GM21367 (cell line): ENCODE measurements around the gene SNAP29.

Experiments
- ATAC-seq: cut with Tn5 transposase; IDR thresholded peaks from one replicate; pipeline ENCODE4 v1.9.1; 2021; ENCODE audit not compliant: unreplicated experiment

Gene SNAP29

GRCh38 chr22:20865875-20866445, 7.2 kb downstream of the SNAP29 start:
- ATAC-seq: no peak

DNA sequence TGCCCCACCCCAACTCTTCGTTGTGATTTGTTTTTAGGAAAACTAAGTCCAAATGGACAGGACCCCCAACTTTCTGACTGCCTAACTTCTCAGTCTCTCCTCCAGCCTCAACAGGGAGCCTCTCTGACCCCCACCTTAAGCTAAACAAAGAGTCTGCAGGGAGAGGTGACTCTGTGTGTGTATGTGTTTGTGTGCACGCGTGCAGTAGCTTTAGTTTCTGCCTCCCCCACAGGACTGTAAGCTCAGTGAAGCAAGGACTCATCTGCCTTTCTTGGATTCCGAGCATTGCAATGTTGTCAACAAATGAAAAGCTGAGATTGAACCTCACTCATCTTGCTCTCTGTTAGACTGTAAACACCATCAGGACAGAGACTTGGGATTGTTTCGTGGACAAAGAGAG, 7.9 kb downstream of the SNAP29 start:
- ATAC-seq: no peak

- ATAC-seq: no peak
Measured at GRCh38 chr22:20867179-20868024, 8.6 kb downstream of the SNAP29 start.

GRCh38 chr22:20868025-20868962, 9.5 kb downstream of the SNAP29 start:
- ATAC-seq: no peak

DNA sequence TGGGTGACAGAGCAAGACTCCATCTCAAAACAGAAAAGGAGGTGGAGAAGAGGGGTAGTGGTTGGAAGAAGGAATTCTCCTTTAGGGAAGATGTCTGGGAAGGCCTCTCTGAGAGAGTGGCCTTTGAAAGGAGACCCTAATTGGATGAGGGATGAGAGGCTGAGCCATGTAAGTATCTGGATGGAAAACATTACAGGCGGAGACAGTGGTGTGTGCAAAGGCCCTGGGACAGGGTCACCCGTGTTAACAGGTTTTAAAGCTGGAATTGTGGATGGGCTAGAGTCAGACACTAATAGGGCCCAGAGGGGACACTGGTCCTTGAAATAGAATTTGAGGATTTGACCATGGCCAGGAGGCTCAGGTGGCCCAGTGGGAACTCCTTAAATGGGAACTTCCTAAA, 10.4 kb downstream of the SNAP29 start:
- no peak for ATAC-seq

DNA sequence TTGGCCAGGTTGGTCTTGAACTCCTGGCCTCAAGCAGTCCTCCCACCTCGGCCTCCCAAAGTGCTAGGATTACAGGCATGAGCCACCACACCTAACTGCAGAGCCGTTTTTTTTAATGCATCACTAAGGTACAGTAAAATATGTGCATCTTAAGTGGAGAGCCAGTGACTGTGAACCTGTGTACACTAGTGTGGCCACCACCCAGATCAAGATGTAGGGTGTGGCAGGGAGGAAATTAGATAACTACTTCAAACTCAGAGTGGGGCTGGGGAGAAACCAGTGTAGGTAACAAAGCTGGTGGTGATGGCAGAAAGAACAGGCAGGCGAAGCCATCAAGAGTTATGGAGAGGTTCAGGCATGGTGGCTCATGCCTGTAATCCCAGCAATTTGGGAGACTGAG, 14.4 kb downstream of the SNAP29 start:
- no peak for ATAC-seq

DNA sequence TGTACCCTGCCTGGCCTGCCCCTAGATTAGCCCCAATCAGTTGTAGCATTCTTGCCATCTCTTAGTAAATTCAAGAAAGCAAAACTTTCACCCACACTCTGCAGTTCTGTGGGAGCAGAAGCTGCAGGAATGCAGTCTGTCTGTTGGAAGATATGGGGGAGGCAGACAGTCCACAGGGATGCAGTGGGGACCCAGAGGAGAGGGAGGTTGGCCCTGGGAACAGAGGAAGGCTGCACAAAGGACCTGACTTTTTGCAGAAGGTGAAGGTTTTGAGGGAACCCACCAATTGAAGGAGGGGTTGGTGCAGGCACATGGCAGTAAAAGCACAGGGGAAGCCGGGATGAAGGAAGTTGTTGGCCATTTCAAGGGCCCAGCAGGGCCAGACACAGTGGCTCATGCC, 16.5 kb downstream of the SNAP29 start:
- no peak for ATAC-seq

- ATAC-seq: no peak
Measured at GRCh38 chr22:20877715-20878114, 18.9 kb downstream of the SNAP29 start.

DNA sequence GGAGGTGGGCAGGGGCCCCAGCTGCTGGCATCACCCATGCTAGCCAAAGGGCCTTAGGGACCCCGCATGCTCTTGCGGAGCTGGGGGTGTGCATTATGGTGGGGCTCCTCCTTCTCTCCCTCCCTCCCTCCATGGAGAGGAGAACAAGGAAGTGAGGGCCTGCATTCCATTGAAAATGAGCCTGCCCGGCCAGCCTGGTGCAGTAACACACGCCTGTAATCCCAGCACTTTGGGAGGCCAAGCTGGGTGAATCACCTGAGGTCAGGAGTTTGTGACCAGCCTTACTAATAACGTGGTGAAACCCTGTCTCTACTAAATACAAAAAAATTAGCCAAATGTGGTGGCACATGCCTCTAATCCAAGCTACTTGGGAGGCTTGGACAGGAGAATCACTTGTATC, 22.4 kb downstream of the SNAP29 start:
- ATAC-seq: no peak

DNA sequence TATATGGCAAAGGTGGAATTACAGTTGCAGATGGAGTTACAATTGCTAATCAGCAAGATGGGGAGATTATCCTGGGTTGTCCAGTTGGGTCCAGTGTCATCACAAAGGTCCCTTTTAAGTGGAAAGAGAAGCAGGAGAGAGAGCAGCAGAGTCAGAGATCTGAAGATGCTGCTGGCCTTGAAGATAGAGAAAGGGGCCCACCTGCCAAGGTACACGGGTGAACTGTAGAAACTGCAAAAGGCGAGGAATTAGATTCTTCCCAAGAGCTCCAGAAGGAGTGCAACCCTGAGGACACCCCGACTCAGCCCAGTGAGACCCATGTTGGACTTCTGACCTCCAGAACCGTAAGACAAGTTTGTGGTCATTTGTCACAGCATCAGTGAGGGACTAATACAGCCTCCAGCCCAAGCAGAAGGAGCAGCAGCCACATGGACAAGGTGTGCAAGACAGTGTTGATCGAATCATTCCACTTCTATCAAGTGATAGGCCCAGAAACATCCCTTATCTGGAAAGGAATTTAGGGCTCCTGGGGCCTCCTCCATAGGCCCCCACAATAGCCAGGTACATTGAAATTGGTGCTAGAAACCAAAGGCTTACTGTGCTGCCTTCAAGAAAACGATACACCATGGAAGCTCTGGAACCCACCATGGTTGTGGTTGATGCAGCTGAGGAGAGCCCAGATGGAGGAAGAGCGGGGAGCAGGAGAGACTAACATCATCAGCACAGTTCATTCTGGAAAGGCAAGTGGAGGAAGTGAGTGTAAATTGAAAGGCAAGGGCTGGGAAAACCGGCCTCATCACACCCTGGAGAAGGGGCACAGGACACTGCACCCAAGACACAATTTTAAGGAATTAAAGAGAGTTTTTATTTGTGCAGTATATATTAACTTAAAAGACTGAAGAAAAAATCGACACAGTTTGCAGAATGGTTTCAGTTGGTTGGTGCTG, 23.3 kb downstream of the SNAP29 start:
- no peak for ATAC-seq

DNA sequence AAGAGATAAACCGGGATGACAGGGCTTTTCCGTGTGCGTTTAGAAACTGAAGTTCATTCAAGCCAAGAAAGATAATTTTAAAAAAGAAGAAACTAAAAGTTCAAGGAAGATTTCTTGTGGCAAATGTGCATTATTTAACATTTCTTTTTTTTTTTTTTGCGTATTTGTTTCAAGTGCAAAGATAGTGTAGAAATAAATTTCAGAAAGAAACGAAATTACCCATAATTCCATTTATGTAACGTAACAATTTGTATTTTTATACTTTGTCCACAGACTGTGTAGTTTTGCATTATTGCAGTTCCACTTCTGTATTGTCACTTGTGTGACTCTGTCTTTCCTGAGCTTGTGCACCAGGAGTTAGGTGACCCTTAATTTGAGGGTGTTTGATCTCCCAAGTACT, 24.0 kb downstream of the SNAP29 start:
- ATAC-seq: no peak

GRCh38 chr22:20884454-20884853, 25.6 kb downstream of the SNAP29 start:
- no peak for ATAC-seq

GRCh38 chr22:20885017-20885556, 26.3 kb downstream of the SNAP29 start:
- ATAC-seq: no peak

DNA sequence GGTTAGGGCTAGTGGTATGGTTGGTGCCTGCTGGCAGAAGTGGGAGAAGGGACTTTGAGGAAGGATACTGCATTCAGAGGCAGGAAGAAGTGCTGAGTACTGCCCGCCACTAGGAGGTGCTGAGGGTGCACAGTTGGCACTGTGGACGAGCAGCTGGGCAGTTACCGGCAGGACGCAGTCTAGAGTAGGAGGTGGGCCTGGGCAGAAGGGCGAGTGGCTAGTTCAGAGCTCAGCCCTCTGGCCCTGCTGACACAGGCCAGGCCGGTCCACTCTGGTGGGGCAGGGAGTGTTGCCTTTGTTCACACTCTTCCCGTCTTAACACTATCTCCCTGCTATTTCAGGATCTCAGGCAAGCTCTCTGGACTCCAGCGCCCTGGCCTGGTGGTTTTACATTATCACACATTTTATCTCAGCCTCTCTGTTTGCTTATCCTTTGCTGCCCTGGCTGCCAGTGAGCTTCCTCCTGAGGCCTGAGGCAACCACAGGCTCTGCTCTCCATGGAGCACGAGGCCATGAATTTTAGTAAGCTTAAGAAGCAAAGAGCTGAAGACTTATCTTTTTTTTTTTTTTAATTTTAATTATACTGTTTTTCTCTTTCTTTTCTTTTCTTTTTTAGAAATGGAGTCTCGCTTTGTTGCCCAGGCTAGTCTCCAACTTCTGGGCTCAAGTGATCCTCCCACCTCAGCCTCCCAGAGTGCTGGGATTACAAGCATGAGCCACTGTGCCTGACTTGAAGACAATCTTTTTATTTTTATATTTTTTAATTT, 26.9 kb downstream of the SNAP29 start:
- ATAC-seq: no peak

DNA sequence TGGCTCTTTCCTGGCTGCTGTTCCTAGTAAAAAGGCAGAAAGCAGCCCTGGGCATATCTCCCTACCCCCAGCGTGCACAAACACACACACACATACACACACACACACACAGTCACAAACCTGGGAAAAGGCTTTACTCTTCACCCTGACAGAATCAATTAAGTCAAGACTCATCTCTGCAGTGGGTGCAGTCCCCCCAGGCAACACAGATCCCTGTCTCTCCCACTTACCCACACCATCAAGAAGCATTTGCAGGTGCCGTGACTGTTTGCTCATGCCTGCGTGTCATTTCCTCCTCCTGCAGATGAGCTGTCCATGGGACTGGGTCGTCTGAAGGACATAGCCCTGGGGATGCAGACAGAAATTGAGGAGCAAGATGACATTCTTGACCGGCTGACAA, 28.6 kb downstream of the SNAP29 start:
- no peak for ATAC-seq

- ATAC-seq: no peak
Measured at GRCh38 chr22:20889025-20889704, 30.4 kb downstream of the SNAP29 start.

DNA sequence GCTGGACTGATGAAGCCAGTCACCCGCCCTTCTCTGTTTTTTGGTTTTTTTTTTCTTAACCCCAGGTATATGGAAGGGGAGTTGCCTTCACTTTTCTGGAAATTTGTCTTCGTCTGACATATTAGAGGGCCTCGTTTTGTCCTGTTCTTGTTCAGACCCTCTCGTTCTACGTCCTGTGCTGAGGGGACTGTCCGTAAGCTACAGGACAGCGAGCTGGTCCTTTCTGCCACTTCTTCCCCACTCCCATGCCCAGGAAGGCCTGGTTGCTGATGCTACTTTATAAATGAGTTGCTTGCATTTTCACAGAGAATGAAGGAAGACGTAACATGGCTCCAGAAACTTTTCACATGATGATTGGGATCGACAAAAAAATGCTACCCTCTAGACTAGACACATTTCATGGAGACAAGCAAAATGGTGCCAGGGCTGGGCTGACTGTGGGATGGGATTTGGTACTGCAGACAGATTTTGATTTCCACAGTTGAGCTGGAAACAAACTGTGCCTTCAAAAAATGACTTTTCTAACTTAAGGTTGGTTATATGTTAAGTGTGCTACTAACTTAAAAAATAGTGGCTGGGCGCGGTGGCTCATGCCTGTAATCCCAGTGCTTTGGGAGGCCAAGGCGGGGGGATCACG, 31.2 kb downstream of the SNAP29 start:
- ATAC-seq: no peak

DNA sequence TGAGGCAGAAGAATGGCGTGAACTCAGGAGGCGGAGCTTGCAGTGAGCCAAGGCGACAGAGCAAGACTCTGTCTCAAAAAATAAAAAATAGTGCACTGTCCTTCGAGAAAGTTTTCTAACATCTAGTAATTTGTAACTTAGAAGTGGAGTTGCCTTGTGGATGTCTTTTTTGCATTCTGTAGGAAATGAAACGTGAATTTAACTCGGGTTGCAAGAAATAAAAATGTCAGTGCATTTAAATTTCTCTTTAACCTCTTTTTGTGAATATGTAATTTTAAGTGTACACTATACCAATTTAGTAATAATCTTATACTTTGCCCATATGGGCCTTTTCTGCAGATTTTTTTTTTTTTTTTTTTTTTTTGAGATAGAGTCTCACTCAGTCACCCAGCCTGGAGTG, 32.2 kb downstream of the SNAP29 start:
- ATAC-seq: no peak
